BE2C (cell line): Measurements from ENCODE around the gene HS6ST3.

ENCODE experiments used
- DNase-seq: peaks from one replicate; pipeline ENCODE4 v3.0.0-alpha.2; 2020
- H3K27me3 ChIP-seq: fragments of 250-450 bp; sonication (Bioruptor Pico); 2 replicates; pipeline ENCODE4 v1.5.1; 2020; ENCODE audit warnings: mild to moderate bottlenecking
- H3K36me3 ChIP-seq: fragments of 250-450 bp; sonication (Bioruptor Pico); 2 replicates; pipeline ENCODE4 v1.5.1; 2020; ENCODE audit warnings: mild to moderate bottlenecking
- H3K4me1 ChIP-seq: fragments of 250-450 bp; sonication (Bioruptor Pico); 2 replicates; pipeline ENCODE4 v1.5.1; 2020
- H3K4me3 ChIP-seq: 2 replicates; pipeline ENCODE4 v1.5.1; 2011; ENCODE audit warnings: low read depth, low read length
- H3K9me3 ChIP-seq: fragments of 250-450 bp; sonication (Bioruptor Pico); 2 replicates; pipeline ENCODE4 v1.5.1; 2020
- CTCF ChIP-seq: IDR thresholded peaks from 2 replicates; pipeline ENCODE4 v1.5.1; 2012; ENCODE audit warnings: mild to moderate bottlenecking, low read depth, low read length

The HS6ST3 gene

GRCh38 chr13:96294930-96295881, 205.3 kb downstream of the HS6ST3 start:
- TF ChIP-seq CTCF: no peak
- H3K4me3 ChIP-seq: no peak overlapping the region
- DNase-seq: no peak
- H3K36me3 ChIP-seq: no peaks in the 10 kb centered on the region
- H3K4me1 ChIP-seq: no peaks in the 10 kb centered on the region; the same call in 1 of the 2 replicates
- H3K27me3 ChIP-seq: no peaks in the 10 kb centered on the region
- H3K9me3 ChIP-seq: no peaks in the 10 kb centered on the region

- no peak overlapping the region for H3K4me3 ChIP-seq
- no peaks in the 10 kb centered on the region for H3K27me3 ChIP-seq
- no peaks in the 10 kb centered on the region for H3K9me3 ChIP-seq
- no peak for DNase-seq
- no peaks in the 10 kb centered on the region for H3K36me3 ChIP-seq
- no peaks in the 10 kb centered on the region; the same call in 1 of the 2 replicates for H3K4me1 ChIP-seq
- TF ChIP-seq CTCF: no peak
These were observed 207.5 kb downstream of the HS6ST3 start for GRCh38 chr13:96297360-96297759.

- no peak for DNase-seq
- Histone ChIP-seq H3K4me1 (no peaks in the 10 kb centered on the region; the same call in 1 of the 2 replicates), H3K9me3 (no peaks in the 10 kb centered on the region)
These were observed 209.3 kb downstream of the HS6ST3 start for GRCh38 chr13:96299235-96299634.

GRCh38 chr13:96308568-96308967, 218.7 kb downstream of the HS6ST3 start:
- H3K36me3 ChIP-seq: no peaks in the 10 kb centered on the region
- no peak overlapping the region for H3K4me3 ChIP-seq
- H3K27me3 ChIP-seq: no peaks in the 10 kb centered on the region
- DNase-seq: no peak
- H3K9me3 ChIP-seq: no peaks in the 10 kb centered on the region
- no peak for TF ChIP-seq CTCF
- no peaks in the 10 kb centered on the region for H3K4me1 ChIP-seq

More at GRCh38 chr13:96299235-96299634, 209.3 kb downstream of the HS6ST3 start:
- no peaks in the 10 kb centered on the region for H3K27me3 ChIP-seq
- TF ChIP-seq CTCF: peak; percentile 26
- H3K36me3 ChIP-seq: no peaks in the 10 kb centered on the region
- no peak overlapping the region for H3K4me3 ChIP-seq

GRCh38 chr13:96314974-96315373, 225.1 kb downstream of the HS6ST3 start:
- H3K27me3 ChIP-seq: no peaks in the 10 kb centered on the region
- H3K4me3 ChIP-seq: no peak overlapping the region
- H3K36me3 ChIP-seq: no peaks in the 10 kb centered on the region
- TF ChIP-seq CTCF: no peak
- H3K9me3 ChIP-seq: no peaks in the 10 kb centered on the region
- no peaks in the 10 kb centered on the region for H3K4me1 ChIP-seq
- no peak for DNase-seq

- H3K36me3 ChIP-seq: no peaks in the 10 kb centered on the region
- no peaks in the 10 kb centered on the region for H3K4me1 ChIP-seq
- TF ChIP-seq CTCF: no peak
- no peak for DNase-seq
- H3K9me3 ChIP-seq: no peaks in the 10 kb centered on the region
- no peak overlapping the region for H3K4me3 ChIP-seq
- H3K27me3 ChIP-seq: no peaks in the 10 kb centered on the region
These were observed 248.1 kb downstream of the HS6ST3 start for GRCh38 chr13:96338030-96338429.
